ENCODE data around the gene FAM210A.
"Not testable (repeated sequence)": the region's sequence is repeated elsewhere in the genome, so short reads cannot be mapped to it uniquely, and the experiment has no call there.

Gene FAM210A, protein sequence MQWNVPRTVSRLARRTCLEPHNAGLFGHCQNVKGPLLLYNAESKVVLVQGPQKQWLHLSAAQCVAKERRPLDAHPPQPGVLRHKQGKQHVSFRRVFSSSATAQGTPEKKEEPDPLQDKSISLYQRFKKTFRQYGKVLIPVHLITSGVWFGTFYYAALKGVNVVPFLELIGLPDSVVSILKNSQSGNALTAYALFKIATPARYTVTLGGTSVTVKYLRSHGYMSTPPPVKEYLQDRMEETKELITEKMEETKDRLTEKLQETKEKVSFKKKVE

DNA sequence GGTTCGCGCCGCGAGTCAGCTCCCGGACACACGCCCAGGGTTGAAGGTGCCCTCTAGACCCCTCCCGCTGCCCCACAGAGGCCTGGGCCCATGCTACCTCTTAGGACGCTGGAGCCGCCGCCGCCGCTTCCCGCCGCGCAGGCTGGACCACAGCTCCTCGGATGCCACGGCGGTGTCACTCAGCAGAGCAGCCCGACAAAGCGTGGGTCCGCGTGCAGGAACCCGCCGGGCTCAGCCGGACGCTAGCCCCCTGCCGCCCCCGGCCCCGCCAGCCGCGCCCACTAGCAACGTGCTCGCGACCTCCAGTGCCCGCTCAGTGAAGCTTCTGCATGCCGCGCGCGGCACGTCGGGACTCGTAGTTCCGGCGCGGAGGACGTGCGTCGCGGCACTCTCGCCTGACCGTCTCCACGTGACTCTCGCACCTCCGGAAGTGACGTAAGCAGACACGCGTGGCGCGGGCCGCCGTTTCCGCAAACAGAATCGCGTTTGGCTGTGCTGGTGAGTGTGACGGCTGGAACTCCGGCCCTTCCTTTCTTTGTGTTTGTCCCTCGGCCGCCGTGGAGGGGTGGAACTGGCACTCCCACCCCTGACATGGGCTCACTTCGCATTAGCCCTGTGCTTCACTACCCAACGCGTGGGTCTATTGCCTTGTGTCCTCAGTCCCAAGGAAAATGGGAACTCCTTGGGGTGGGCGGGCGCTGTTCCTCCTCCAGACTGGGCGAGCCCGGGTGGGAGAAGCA lies at the start of gene FAM210A, which contains the start of gene RNMT:
FAM210A (minus strand) TSS at position 327 of the 740 bp plus-strand sequence. CDS start 44,481 bp downstream, outside the sequence.
RNMT (plus strand) TSS at position 442 of the 740 bp plus-strand sequence. CDS start 4,845 bp downstream, outside the sequence.
- DNase-seq (ENCODE audit: low read depth in 2 of 2), result peak; percentile 91 to 92

DNA sequence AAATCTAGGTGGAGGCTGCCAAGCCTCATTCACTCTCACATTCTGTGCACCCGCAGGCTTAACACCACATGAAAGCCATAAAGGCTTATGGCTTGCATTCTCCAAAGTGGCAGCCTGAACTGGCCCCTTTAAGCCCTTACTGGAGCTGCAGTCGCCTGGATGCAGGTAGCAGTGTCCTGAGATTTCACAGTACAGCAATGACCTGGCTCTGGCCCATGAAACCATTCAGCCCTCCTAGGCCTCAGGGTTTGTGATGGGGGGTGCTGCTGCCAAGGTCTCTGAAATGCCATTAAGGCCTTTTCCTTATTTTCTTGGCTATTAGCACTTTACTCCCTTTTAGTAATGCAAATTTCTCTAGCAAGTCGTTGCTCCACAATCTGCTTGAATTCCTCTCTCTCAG lies 48.7 kb upstream of the FAM210A start:
- DNase-seq (ENCODE audit: low read depth in 2 of 2), result no peak

DNA sequence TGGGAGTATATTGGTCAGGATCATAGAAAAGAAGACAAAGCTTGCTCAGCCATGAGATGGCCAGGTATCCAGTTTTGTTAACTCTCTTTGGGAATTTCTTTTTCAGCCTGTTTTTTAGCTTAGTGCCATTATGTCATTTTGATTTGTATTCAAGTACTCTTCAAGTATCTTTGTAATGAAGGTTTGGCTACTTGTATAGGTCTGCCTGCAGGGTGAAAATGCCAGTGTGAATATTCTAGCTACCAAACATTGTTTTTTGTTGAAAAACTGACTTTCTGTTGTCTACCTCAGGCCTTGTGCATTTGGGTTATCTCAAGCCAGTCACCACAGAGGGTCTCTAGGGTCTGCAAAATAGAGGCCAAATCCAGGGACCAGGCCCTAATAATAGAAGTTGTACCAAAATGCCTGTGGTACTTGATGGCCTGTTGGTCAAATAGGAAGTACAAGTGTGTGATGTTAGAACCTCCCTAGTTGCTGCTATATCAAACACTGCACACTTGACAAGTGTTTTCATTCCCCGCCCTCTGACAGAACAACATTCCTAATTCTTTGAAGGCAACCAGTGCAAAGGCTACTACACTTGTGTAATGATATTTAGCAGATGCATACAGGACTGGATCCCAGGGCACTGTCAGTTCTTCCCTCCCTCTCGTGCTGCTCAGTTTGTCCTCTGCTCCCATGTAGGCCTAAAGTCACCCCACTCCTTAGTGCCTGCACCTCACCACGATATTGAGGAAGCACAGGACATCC lies 36.5 kb upstream of the FAM210A start:
- DNase-seq (ENCODE audit: low read depth in 2 of 2), result no peak

DNA sequence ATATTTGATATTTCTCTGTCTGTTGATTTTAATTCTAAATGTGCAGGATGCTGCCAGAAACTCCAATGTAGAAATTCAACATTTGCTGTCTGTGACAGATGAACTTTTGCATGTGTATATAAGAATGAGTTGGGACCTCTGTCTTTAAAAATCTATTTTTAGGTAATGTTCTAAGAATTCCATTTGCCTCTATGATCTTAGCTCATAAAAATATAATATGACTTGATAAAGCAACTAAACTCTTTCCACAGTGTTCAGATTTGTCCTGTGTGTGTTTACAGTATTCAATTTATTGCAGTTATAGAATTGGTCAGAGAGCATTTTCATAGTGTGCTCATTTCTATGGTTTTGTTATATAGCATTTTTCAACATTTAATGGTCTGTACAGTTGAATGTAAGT lies 33.7 kb upstream of the FAM210A start:
- DNase-seq (ENCODE audit: low read depth in 2 of 2), result no peak

DNA sequence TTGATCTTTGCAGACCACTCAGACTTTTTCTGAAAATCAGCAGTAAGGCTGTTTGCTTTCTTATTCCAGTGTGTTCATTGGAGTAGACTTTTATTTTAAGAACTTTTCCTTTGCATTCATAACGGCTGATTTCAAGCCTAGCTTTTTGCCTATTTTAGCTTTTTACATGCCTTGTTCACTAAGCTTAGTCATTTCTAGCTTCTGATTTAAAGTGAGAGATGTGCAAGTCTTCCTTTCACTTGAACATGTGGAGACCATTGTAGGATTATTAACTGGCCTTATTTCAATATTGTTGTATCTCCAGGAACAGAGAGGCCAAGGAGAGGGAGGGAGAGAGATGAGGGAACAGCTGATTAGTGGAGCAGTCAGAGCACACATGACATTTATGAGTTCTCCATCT lies 32.3 kb upstream of the FAM210A start:
- DNase-seq (ENCODE audit: low read depth in 2 of 2), result no peak

DNA sequence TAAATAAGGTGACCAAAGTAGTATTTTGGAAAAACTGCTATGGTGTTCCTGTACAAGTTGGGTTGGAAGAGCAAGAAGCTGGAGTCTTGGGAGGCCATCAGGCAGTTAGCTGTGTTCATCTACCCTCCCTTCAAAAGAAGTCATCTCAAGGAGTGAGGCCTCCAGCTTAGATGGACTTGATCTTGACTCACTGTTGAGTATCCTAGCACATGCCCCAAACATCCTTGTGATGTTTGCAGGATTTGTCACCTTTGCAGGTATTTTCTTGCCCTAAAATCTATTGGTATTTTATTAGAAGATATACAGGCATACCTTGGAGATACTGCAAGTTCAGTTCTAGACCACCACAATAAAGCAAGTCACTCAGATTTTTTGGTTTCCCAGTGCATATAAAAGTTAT lies 30.3 kb upstream of the FAM210A start:
- no peak for DNase-seq (ENCODE audit: low read depth in 2 of 2)

DNA sequence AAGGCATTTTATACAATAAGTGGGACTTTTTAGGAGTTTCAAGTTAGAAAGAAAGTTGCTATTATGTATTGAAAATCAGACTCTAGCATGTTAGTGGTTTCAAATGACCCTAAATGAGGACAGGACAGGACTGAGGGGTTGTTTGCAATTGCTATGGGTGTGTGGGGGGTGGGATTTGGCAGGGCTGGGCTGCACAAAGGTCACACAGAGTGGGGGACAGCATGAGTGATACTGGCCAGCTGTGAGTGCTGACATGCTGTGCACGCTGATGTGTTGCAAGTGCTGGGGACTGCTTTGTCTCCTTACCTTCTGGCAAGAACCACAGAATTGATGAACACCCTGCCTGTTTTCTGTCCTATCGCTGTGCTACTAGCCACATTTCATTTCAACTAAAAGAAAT lies 29.9 kb upstream of the FAM210A start:
- DNase-seq (ENCODE audit: low read depth in 2 of 2), result no peak

DNA sequence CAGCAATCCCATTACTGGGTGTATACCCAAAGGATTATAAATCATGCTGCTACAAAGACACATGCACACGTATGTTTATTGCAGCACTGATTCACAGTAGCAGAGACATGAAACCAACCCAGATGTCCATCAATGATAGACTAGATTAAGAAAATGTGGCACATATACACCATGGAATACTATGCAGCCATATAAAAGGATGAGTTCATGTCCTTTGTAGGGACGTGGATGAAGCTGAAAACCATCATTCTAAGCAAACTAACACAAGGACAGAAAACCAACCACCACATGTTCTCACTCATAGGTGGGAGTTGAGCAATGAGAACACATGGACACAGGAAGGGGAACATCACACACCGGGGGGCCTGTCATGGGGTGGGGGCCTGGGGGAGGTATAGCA lies 25.2 kb upstream of the FAM210A start:
- not testable (repeated sequence) for DNase-seq (ENCODE audit: low read depth in 2 of 2)

DNA sequence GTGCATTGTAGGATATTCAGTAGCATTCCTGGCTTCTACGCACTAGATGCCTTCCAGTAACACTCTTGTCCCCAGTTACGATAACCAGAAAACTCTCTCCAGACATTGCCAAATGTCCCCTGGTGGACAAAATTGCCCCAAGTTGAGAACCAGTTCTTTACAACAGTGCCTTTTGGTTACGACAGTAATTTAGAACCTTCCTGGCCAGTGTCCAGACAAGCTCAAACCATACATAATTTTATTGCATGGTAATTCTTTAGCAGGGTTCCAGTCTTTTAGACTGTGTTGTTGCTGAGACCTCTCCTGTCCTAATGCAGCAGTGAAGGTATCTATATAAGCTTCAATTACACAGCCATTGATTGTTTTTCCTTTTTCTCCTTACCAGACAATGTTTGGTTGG lies 20.3 kb upstream of the FAM210A start:
- DNase-seq (ENCODE audit: low read depth in 2 of 2), result no peak

DNA sequence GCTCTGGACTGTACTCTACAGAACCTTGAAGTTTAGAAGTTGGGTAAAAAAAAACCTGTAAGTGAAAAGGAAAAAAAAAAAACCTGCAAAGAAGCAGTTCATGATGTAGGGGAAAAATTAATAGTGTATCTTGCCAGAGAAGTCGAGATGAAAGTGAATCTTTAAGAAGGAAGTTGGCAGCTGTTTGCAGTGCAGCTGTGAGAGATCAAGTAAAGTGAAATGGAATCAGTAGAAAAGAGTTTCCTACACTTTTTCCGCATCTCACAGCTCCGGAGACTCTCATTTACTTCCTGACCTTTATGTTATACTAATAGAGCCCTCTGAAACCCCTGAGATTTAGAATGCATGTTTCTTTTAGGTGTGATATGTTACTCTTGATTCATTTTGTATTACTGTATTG lies 19.3 kb upstream of the FAM210A start:
- DNase-seq (ENCODE audit: low read depth in 2 of 2), result no peak

DNA sequence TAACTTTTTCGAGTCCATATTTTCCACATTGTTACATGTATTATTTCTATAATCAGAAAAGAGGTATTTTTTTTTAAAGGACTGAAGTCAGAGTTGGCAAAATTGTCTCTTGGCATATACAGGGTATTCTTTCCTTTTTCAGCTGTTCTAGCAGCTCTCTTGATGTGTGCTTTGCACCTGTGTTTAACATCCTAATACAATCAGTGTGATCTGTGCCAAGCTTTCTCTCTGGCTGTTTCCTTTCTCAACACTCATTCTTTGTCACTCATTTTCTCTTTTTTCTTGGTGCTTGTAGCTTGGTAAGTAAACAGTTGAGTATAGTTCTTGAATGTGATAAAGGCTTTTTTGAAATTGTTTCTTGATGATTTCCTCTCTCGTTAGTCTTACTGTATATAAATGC lies 9.3 kb upstream of the FAM210A start:
- DNase-seq (ENCODE audit: low read depth in 2 of 2), result no peak

DNA sequence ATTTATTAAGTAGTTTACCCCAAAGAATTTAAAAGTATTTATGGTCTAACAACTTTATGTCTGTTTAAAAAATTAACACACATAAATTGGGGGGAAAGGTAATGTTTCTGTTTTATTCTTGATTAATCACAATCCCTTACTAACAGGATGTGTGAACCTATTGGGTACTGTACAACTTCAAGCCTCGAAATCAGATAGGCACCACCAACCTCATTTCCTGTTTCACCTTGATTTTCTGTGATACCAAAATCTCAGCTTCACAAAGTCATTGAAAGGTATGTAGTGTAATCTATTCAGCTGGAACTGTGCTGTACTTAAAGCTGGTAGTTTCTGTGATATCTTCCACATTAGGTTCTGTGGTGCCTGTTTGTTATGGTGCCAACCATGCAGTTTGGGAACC lies 4.1 kb upstream of the FAM210A start:
- no peak for DNase-seq (ENCODE audit: low read depth in 2 of 2)

DNA sequence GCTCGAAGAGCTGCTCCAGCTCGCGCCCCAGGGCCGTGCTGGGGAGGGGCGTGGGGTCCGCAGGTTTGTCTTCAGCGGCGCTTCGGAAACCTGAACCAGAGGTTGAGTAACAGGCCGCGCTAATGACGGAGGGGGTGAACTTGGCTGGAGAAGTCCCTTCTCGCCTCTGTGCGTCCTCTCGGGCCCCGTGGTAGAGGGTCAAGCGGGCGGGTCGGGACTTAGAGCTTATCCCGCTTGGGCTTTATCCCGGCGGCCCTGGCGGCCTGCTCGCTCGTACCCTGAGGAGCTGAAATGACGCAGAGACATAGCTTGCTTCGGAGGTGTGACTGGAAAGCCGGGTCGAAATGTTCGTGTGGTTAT lies 594 bp upstream of the FAM210A start:
- DNase-seq (ENCODE audit: low read depth in 2 of 2), result peak; percentile 2 to 6

DNA sequence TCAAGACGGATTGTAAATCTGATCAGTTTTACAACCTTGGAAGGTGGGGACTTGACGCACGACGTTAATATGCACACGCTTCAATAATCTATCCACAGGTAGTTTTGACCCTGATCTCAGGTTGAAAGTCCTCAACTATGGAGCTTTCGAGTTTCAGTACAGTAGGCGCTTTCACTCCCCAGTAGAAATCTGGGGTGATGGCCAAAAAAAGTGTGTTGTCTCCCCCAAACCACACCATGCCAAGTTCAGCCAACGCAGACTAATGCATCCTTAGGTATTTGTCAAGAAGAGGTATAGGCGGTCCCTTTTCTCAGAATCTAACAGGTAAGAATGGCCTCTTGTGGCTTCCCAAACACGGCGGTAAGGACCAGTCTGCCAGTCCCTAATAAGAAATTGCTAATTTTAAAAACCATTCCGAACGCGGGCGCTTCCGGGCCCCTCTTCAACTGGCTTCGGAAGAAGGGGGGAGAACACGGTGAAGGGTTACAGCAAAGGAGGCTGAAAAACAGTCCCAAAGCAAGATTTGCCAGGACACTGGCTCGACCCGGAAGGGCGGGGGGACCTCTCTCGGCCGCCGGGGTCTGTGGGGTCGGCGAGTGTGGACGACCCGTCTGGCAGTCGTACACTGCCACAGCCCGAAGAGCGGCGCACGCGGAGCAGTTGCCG lies 659 bp downstream of the FAM210A start:
- DNase-seq (ENCODE audit: low read depth in 2 of 2), result no peak

DNA sequence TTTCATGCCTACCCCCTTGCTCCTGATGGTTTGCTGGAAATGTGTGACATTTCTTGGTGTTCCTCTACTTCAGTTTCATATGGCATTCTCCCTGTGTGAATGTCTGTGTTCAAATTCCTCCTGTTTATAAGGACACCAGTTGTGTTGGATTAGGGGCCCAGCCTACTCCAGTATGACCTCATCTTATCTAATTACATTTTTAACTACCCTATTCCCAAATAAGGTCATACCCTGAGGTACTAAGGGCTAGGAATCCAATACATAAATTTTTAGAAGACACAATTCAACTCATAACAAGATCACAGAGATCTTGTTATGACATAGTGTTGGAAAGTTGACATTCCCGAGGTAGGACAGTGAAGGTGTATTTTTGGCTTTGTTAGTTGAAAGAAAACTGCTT lies 5.5 kb downstream of the FAM210A start:
- DNase-seq (ENCODE audit: low read depth in 2 of 2), result no peak

DNA sequence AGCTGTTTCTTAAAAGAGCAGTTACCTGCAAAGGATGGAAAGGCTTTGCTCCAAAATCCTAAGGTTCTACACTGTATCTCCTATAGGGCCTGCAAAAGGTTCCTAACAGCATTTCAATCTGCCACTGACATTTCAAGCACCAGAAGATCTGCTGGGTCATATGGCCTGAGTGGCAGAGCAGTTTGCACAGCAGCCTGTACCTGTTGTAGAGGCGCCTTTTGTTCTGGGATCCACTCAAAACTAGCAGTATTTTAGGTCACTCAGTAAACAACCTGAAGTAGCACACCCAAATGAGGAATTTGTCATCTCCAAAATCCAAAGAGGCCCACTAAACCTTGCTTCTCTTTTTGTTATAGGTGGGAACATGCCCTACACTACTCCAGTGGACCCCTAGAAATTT lies 6.2 kb downstream of the FAM210A start:
- no peak for DNase-seq (ENCODE audit: low read depth in 2 of 2)

DNA sequence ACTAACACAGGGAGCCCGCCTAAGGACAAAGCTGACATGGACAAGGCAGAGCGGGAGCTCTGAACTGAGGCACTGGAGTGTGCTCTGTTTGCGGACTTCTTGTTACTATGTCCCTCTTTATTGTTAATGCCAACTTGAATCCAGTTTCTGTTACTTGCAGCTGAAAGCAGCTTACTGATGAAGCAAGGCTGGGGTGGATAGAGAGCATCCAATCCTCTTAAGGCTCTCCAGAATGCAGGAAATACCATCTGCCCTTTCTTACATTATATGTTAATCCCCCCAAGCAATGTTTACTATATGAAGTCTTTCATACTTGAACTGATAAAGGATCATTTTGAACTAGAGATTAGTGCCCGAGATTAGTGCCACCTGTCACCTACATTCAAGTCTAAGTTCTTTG lies 9.4 kb downstream of the FAM210A start:
- DNase-seq (ENCODE audit: low read depth in 2 of 2), result no peak

DNA sequence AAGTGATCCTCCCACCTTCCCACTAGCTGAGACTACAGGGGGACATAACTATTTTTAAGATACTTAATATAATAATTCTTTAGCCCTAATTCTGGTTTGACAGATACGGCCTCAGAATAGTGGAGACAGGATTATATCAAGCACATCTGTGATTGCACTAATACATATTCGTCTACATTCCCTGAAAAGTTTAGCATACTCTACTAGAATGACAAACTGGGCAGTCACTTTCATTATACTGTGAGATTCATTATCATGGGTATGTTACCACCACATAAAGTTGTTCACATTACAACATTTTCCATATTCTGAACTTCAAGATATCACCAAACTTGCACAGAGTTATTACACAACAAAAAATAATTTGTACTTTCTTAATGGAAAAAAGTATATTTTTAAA lies 11.0 kb downstream of the FAM210A start:
- no peak for DNase-seq (ENCODE audit: low read depth in 2 of 2)

DNA sequence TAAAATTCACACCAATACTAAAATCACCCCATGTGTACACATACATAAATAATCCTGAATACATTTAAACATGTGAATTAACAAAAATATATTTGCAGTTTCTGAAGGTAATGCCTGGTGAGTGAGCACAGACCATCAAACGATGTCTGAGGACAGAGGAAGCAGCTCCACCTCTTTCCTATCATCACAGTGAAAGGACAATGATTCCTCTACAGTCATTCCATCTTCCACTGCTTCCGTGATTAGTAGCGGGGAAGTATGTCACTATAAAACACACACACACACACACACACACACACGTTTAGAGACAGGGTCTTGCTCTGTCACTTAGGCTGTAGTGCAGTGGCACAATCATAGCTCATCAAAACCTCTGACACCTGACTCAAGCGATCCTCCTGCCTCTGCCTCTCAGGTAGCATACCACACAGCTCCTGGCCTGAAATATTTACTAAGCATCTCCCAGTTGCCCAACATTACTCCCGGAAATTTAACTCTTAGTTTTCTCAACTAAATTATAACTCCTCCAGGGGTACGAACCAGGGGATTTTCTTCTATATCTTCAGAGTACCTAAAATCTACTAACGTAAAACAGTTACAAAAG lies 12.8 kb downstream of the FAM210A start:
- DNase-seq (ENCODE audit: low read depth in 2 of 2), result no peak

DNA sequence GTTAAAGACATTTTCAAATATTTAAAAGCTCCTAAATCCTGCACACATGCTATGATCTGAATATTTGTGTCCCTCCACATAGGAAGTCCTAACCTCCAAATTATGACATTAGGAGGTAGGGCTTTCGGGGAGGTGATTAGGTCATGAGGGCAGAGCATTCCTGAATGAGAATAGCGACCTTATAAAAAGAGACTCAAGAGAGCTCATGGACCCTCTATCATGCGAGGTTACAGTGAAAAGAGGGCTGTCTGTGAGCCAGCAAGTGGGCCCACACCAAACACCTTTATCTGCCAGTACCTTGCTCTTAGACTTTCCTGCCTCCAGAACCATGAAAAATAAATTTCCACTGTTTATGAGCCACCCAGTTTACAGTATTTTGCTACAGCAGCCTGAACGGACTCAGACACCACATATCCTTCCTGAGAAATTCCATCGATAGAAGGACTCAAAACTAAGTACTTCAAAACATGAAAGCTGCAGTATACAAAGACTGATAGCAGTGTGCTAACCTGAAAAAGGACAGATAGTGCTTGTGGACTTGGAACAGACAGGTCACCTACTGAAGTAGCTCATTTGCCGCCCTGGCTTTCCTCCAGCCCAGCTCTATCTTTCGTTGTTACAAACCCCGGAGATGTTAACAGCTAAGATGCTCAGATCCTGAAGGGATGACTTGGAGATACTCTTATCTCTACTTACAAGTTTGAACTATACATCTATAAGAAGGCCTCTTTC lies 13.8 kb downstream of the FAM210A start:
- DNase-seq (ENCODE audit: low read depth in 2 of 2), result no peak

DNA sequence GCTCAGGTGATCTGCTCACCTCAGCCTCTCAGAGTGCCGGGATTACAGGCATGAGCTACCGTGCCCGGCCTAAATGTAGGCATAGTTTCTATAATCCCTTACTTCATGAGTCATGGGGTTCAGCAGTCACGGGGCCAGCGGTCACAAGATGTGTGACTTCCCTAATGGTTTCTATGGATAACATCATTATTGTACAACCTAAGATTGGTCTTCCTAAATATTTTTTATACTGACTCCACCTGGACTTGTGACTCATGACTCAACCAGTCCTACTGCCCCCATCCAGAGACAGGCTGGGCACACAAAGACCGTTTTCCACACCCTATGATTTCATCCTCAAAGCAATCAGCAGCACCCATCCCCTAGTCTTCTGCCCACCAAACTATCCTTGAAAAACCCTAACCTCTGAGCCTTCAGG lies 15.9 kb downstream of the FAM210A start:
- DNase-seq (ENCODE audit: low read depth in 2 of 2), result no peak

Data from stimulated activated CD8-positive, alpha-beta memory T cell treated with anti-CD3 and anti-CD28 coated beads, Interleukin-2, amount 100 ng/mL, for 48 hours (primary cell).